H9 (cell line): Measurements from ENCODE around the gene CCDC71L. TPM values are rescaled to one million over a fixed set of nuclear protein-coding genes. Genes with fewer than 3 reads are reported as not detected.

Experiments used
- DNase-seq: peaks from one replicate; pipeline ENCODE4 v3.0.0-alpha.2; 2017
- H2AFZ ChIP-seq: one replicate; pipeline ENCODE4 v1.6.1; 2013; ENCODE audit warnings: mild to moderate bottlenecking, low read length, control low read depth, moderate library complexity
- H2AK5ac ChIP-seq: 2 replicates; pipeline ENCODE4 v1.6.1; 2013; ENCODE audit warnings: low read length, control low read depth, mixed read lengths; ENCODE audit not compliant: insufficient read length
- H2BK120ac ChIP-seq: one replicate; pipeline ENCODE4 v1.6.1; 2013; ENCODE audit warnings: low read depth, mild to moderate bottlenecking, low read length, control low read depth, inconsistent platforms; ENCODE audit not compliant: poor library complexity, severe bottlenecking
- H2BK12ac ChIP-seq: 2 replicates; pipeline ENCODE4 v1.6.1; 2013; ENCODE audit warnings: low read length, control low read depth, mixed read lengths, low read depth; ENCODE audit not compliant: insufficient read length
- H2BK15ac ChIP-seq: 2 replicates; pipeline ENCODE4 v1.6.1; 2013; ENCODE audit warnings: low read depth, low read length, control low read depth
- H2BK20ac ChIP-seq: one replicate; pipeline ENCODE4 v1.6.1; 2013; ENCODE audit warnings: low read depth, mild to moderate bottlenecking, low read length, control low read depth, inconsistent platforms; ENCODE audit not compliant: poor library complexity, severe bottlenecking
- H2BK5ac ChIP-seq: 2 replicates; pipeline ENCODE4 v1.6.1; 2013; ENCODE audit warnings: low read length, control low read depth, mixed read lengths; ENCODE audit not compliant: insufficient read length
- H3K14ac ChIP-seq: 2 replicates; pipeline ENCODE4 v1.6.1; 2013; ENCODE audit warnings: low read length, control low read depth; ENCODE audit not compliant: insufficient read depth
- H3K18ac ChIP-seq: 2 replicates; pipeline ENCODE4 v1.6.1; 2013; ENCODE audit warnings: low read depth, mild to moderate bottlenecking, mixed read lengths, low read length, control low read depth; ENCODE audit not compliant: insufficient read length
- H3K23ac ChIP-seq: 2 replicates; pipeline ENCODE4 v1.6.1; 2013; ENCODE audit warnings: low read length, control low read depth, mixed read lengths, low read depth; ENCODE audit not compliant: insufficient read length
- H3K23me2 ChIP-seq: 2 replicates; pipeline ENCODE4 v1.6.1; 2013; ENCODE audit warnings: low read depth, mild to moderate bottlenecking, mixed read lengths, low read length, control low read depth; ENCODE audit not compliant: insufficient read length, poor library complexity, severe bottlenecking
- H3K27ac ChIP-seq: 2 replicates; pipeline ENCODE4 v1.5.1; 2013; ENCODE audit warnings: low read length, control low read depth, mixed read lengths, low read depth; ENCODE audit not compliant: insufficient read length
- H3K27me3 ChIP-seq: 2 replicates; pipeline ENCODE4 v1.6.1; 2013; ENCODE audit warnings: low read length, control low read depth, inconsistent platforms; ENCODE audit not compliant: insufficient read depth
- H3K4ac ChIP-seq: 2 replicates; pipeline ENCODE4 v1.6.1; 2013; ENCODE audit warnings: low read depth, mild to moderate bottlenecking, control low read depth, inconsistent platforms, low read length, moderate library complexity
- H3K4me1 ChIP-seq: 2 replicates; pipeline ENCODE4 v1.6.1; 2013; ENCODE audit warnings: low read length, control low read depth, inconsistent platforms; ENCODE audit not compliant: insufficient read depth
- H3K4me2 ChIP-seq: 2 replicates; pipeline ENCODE4 v1.6.1; 2013; ENCODE audit warnings: low read length, control low read depth, mixed read lengths; ENCODE audit not compliant: insufficient read length, insufficient read depth
- H3K56ac ChIP-seq: 2 replicates; pipeline ENCODE4 v1.6.1; 2013; ENCODE audit warnings: low read depth, mild to moderate bottlenecking, mixed read lengths, low read length, control low read depth; ENCODE audit not compliant: insufficient read length
- H3K79me1 ChIP-seq: 2 replicates; pipeline ENCODE4 v1.6.1; 2013; ENCODE audit warnings: low read depth, mild to moderate bottlenecking, moderate library complexity, low read length, control low read depth, inconsistent platforms; ENCODE audit not compliant: insufficient read depth, poor library complexity, severe bottlenecking
- H3K79me2 ChIP-seq: 2 replicates; pipeline ENCODE4 v1.6.1; 2013; ENCODE audit warnings: low read length, control low read depth, inconsistent platforms; ENCODE audit not compliant: insufficient read depth
- H3K9ac ChIP-seq: 2 replicates; pipeline ENCODE4 v1.6.1; 2013; ENCODE audit warnings: low read length, control low read depth, mixed read lengths; ENCODE audit not compliant: insufficient read length; ENCODE audit errors: extremely low read depth
- H3K9me3 ChIP-seq: one replicate; pipeline ENCODE4 v1.6.1; 2013; ENCODE audit warnings: low read depth, low read length, inconsistent platforms; ENCODE audit not compliant: control insufficient read depth
- H3T11ph ChIP-seq: one replicate; pipeline ENCODE4 v1.6.1; 2013; ENCODE audit warnings: mild to moderate bottlenecking, low read length, control low read depth, inconsistent platforms
- H4K20me1 ChIP-seq: one replicate; pipeline ENCODE4 v1.6.1; 2013; ENCODE audit not compliant: control insufficient read depth, insufficient read length, insufficient read depth
- H4K5ac ChIP-seq: 2 replicates; pipeline ENCODE4 v1.6.1; 2013; ENCODE audit warnings: low read depth, mild to moderate bottlenecking, mixed read lengths, low read length, control low read depth; ENCODE audit not compliant: insufficient read length
- H4K8ac ChIP-seq: replicated peaks from 2 replicates; pipeline ENCODE4 v1.6.1; 2013; ENCODE audit warnings: low read length, control low read depth, mixed read lengths, low read depth; ENCODE audit not compliant: insufficient read length
- H4K91ac ChIP-seq: 2 replicates; pipeline ENCODE4 v1.6.1; 2013; ENCODE audit warnings: low read depth, mild to moderate bottlenecking, moderate library complexity, mixed read lengths, low read length, control low read depth; ENCODE audit not compliant: insufficient read length
- H3K27ac Mint-ChIP-seq, 3 experiments: 2 replicates in 2 of 3; 3 replicates in 1 of 3; pipeline ENCODE4 v1.8.0; 2020 to 2021; ENCODE audit warnings: mixed read lengths in 3 of 3, mild to moderate bottlenecking in 1 of 3, moderate library complexity in 1 of 3
- H3K27me3 Mint-ChIP-seq: 2 replicates; pipeline ENCODE4 v1.8.0; 2021; ENCODE audit warnings: low read depth, mild to moderate bottlenecking, moderate library complexity, mixed read lengths
- H3K36me3 Mint-ChIP-seq, 3 experiments: 2 replicates in 2 of 3; 3 replicates in 1 of 3; pipeline ENCODE4 v1.8.0; 2020 to 2021; ENCODE audit warnings: low read depth in 3 of 3, mixed read lengths in 3 of 3; ENCODE audit not compliant: insufficient read depth in 1 of 3
- H3K4me1 Mint-ChIP-seq, 2 experiments: 2 replicates each; pipeline ENCODE4 v1.8.0; 2020; ENCODE audit warnings: mixed read lengths in 2 of 2
- H3K4me3 Mint-ChIP-seq, 2 experiments: 2 replicates in 1 of 2; 3 replicates in 1 of 2; pipeline ENCODE4 v1.8.0; 2020 to 2021; ENCODE audit warnings: mild to moderate bottlenecking in 2 of 2, mixed read lengths in 2 of 2, moderate library complexity in 1 of 2
- H3K9me3 Mint-ChIP-seq, 2 experiments: 2 replicates in 1 of 2; 3 replicates in 1 of 2; pipeline ENCODE4 v1.8.0; 2020; ENCODE audit warnings: mild to moderate bottlenecking in 2 of 2, mixed read lengths in 2 of 2, moderate library complexity in 1 of 2
- total RNA-seq: library from RNA; stranded (reverse); gene quantifications from 2 replicates; pipeline ENCODE4 v1.2.1, GENCODE V29; 2021
- TF ChIP-seq, protein P1 (sequence below): fragments of 200-600 bp; sonication (generic); conservative IDR thresholded peaks from 3 replicates; pipeline ENCODE4 v1.8.0; 2021; ENCODE audit warnings: antibody characterized with exemption, mild to moderate bottlenecking

CCDC71L gene
- total RNA-seq, 1 experiment from 2014 or later, result 13.7 TPM

- H3K9me3 ChIP-seq, result no peaks in the 10 kb centered on the region
- no peak overlapping the region for H3K4ac ChIP-seq
- no peaks in the 10 kb centered on the region for H3K4me1 ChIP-seq
- H4K8ac ChIP-seq, result no peak overlapping the region
- no peak overlapping the region for H3T11ph ChIP-seq
- H3K4me1 Mint-ChIP-seq, result no peaks in the 10 kb centered on the region
- H3K23ac ChIP-seq, result no peak overlapping the region
- H3K9ac ChIP-seq, result no peak overlapping the region
- H3K23me2 ChIP-seq, result no peaks in the 10 kb centered on the region
- no peaks in the 10 kb centered on the region for H4K20me1 ChIP-seq
- H2AK5ac ChIP-seq, result no peak overlapping the region
- no peak overlapping the region for H2BK12ac ChIP-seq
- TF ChIP-seq, protein P1, sequence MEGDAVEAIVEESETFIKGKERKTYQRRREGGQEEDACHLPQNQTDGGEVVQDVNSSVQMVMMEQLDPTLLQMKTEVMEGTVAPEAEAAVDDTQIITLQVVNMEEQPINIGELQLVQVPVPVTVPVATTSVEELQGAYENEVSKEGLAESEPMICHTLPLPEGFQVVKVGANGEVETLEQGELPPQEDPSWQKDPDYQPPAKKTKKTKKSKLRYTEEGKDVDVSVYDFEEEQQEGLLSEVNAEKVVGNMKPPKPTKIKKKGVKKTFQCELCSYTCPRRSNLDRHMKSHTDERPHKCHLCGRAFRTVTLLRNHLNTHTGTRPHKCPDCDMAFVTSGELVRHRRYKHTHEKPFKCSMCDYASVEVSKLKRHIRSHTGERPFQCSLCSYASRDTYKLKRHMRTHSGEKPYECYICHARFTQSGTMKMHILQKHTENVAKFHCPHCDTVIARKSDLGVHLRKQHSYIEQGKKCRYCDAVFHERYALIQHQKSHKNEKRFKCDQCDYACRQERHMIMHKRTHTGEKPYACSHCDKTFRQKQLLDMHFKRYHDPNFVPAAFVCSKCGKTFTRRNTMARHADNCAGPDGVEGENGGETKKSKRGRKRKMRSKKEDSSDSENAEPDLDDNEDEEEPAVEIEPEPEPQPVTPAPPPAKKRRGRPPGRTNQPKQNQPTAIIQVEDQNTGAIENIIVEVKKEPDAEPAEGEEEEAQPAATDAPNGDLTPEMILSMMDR, result no peak
- no peak overlapping the region for H3K14ac ChIP-seq
- H3K27me3 Mint-ChIP-seq, result peaks cover 3% of the 10 kb centered on the region
- peaks cover 0 to 1% (median 0%) of the 10 kb centered on the region in 3 experiments; a peak in 1 of 7 replicates for H3K36me3 Mint-ChIP-seq
- H3K18ac ChIP-seq, result no peak overlapping the region
- H3K27me3 ChIP-seq, result no peaks in the 10 kb centered on the region
- no peak overlapping the region for H3K27ac Mint-ChIP-seq
- peaks cover 7 to 11% of the 10 kb centered on the region in 2 experiments; a peak in 3 of 5 replicates for H3K9me3 Mint-ChIP-seq
- H3K56ac ChIP-seq, result no peak overlapping the region
- H2BK120ac ChIP-seq, result no peak overlapping the region
- H3K4me3 Mint-ChIP-seq, result no peak overlapping the region
- no peak overlapping the region for H3K27ac ChIP-seq
- no peak overlapping the region for H2BK15ac ChIP-seq
- H2AFZ ChIP-seq, result no peak overlapping the region
- no peak overlapping the region for H2BK5ac ChIP-seq
- no peak overlapping the region for H3K4me2 ChIP-seq
- H2BK20ac ChIP-seq, result no peak overlapping the region
- H3K79me2 ChIP-seq, result no peaks in the 10 kb centered on the region
- no peak overlapping the region for H4K91ac ChIP-seq
- H3K79me1 ChIP-seq, result no peaks in the 10 kb centered on the region
- no peak for DNase-seq
- no peak overlapping the region for H4K5ac ChIP-seq
Observed at GRCh38 chr7:106620034-106620433, 40.9 kb downstream of the CCDC71L start.
